ENCODE results near the gene ZNF385B.

DNA sequence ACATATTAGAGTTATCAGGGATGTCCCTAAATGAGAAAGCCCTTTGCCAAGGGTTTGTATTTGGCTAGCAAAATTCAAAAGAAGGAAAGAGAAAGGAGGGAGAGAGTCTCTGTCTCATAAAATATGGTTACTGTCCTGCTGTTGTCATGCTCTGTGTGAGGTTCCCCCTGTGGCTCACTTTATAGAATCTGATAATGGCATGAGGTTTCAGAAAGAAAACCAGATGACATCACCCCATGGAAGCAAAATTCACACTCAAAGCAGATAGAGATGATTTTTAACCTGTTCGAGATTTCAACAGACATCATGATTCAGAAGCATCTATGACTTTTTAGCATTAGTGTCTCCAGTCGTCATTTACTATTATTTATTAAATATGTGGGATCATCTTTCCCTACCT is 431.8 kb downstream of the ZNF385B start:
- TF ChIP-seq, protein P1, sequence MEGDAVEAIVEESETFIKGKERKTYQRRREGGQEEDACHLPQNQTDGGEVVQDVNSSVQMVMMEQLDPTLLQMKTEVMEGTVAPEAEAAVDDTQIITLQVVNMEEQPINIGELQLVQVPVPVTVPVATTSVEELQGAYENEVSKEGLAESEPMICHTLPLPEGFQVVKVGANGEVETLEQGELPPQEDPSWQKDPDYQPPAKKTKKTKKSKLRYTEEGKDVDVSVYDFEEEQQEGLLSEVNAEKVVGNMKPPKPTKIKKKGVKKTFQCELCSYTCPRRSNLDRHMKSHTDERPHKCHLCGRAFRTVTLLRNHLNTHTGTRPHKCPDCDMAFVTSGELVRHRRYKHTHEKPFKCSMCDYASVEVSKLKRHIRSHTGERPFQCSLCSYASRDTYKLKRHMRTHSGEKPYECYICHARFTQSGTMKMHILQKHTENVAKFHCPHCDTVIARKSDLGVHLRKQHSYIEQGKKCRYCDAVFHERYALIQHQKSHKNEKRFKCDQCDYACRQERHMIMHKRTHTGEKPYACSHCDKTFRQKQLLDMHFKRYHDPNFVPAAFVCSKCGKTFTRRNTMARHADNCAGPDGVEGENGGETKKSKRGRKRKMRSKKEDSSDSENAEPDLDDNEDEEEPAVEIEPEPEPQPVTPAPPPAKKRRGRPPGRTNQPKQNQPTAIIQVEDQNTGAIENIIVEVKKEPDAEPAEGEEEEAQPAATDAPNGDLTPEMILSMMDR (conservative IDR thresholded peaks at IDR 0.05; ENCODE audit: low read length): no peak
- no peak for TF ChIP-seq EZH2phosphoT487 (IDR thresholded peaks at IDR 0.05; ENCODE audit: borderline replicate concordance, low read depth, low read length)

Data from OCI-LY7 (cell line).